DOHH2 (cell line): ENCODE measurements around the gene AP3B1.

ENCODE experiments used
- H3F3A ChIP-seq: fragments of 200-600 bp; sonication (generic), shearing (Covaris generic); 2 replicates; pipeline ENCODE4 v1.6.0; 2016; ENCODE audit warnings: antibody characterized with exemption, mild to moderate bottlenecking; ENCODE audit not compliant: control insufficient read depth, insufficient read depth
- H3K27ac ChIP-seq: fragments of 200-600 bp; sonication (generic); 2 replicates; pipeline ENCODE4 v1.5.1; 2014; ENCODE audit warnings: low read depth, mild to moderate bottlenecking, low read length, moderate library complexity
- H3K27me3 ChIP-seq: fragments of 200-600 bp; sonication (generic); 2 replicates; pipeline ENCODE4 v1.6.1; 2014; ENCODE audit warnings: mild to moderate bottlenecking, low read length, mixed read lengths; ENCODE audit not compliant: control insufficient read depth
- H3K36me3 ChIP-seq: fragments of 200-600 bp; sonication (generic); 2 replicates; pipeline ENCODE4 v1.6.1; 2014; ENCODE audit warnings: mild to moderate bottlenecking, low read length, moderate library complexity, mixed read lengths; ENCODE audit not compliant: control insufficient read depth
- H3K4me1 ChIP-seq: fragments of 200-600 bp; sonication (generic); 2 replicates; pipeline ENCODE4 v1.6.1; 2014; ENCODE audit warnings: mild to moderate bottlenecking, low read length, mixed read lengths; ENCODE audit not compliant: control insufficient read depth
- H3K4me2 ChIP-seq: fragments of 200-600 bp; sonication (generic); 2 replicates; pipeline ENCODE4 v1.6.0; 2014; ENCODE audit warnings: mild to moderate bottlenecking, low read length, moderate library complexity
- H3K4me3 ChIP-seq: fragments of 200-600 bp; sonication (generic); 2 replicates; pipeline ENCODE4 v1.5.1; 2014; ENCODE audit warnings: mild to moderate bottlenecking, low read length, mixed read lengths
- H3K79me2 ChIP-seq: fragments of 200-600 bp; sonication (generic); 2 replicates; pipeline ENCODE4 v1.6.1; 2014; ENCODE audit warnings: mild to moderate bottlenecking, low read length, mixed read lengths; ENCODE audit not compliant: control insufficient read depth
- H3K9me2 ChIP-seq: fragments of 200-600 bp; sonication (generic); replicated peaks from 2 replicates; pipeline ENCODE4 v1.6.1; 2014; ENCODE audit warnings: mild to moderate bottlenecking, low read length, mixed read lengths; ENCODE audit not compliant: control insufficient read depth
- H3K9me3 ChIP-seq: fragments of 200-600 bp; sonication (generic); 2 replicates; pipeline ENCODE4 v1.6.1; 2014; ENCODE audit warnings: antibody characterized with exemption, low read length, mixed read lengths; ENCODE audit not compliant: control insufficient read depth, insufficient read depth
- H4K20me1 ChIP-seq: fragments of 200-600 bp; sonication (generic); 2 replicates; pipeline ENCODE4 v1.6.0; 2014; ENCODE audit warnings: low read depth, mild to moderate bottlenecking, antibody characterized with exemption, low read length, moderate library complexity; ENCODE audit not compliant: control insufficient read depth, insufficient read depth
- EZH2phosphoT487 ChIP-seq: fragments of 200-600 bp; sonication (generic); IDR thresholded peaks from 2 replicates; pipeline ENCODE4 v1.6.1; 2017; ENCODE audit warnings: borderline replicate concordance, mild to moderate bottlenecking, antibody characterized with exemption, low read length, moderate library complexity, mixed read lengths
- TF ChIP-seq, protein P1 (sequence below): fragments of 200-600 bp; sonication (generic); IDR thresholded peaks from one replicate; pipeline ENCODE4 v1.5.1; 2014; ENCODE audit warnings: antibody characterized with exemption, mild to moderate bottlenecking, low read depth, low read length; ENCODE audit not compliant: poor library complexity, severe bottlenecking

Gene AP3B1

DNA sequence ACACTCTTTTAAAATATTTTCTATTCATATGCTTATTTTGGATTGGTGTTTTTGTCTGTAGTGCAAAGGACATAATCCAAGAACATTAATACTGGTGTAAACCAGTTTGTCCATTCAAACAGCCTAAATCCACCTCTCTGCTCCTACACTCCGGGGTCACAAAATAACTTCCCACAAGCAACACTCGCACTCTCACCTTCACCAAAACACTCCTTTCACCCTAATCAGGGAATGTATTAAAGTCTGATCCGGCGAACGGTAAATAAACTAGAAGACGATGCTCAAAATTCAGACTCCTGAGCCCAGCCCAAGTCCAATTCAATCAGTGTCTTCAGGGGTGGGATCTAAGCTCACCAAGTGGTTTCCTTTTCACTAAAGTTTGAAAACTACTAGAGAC lies 649 bp downstream of the AP3B1 start:
- Histone ChIP-seq H3F3A (peaks cover 2% of the 10 kb centered on the region; the same call in 1 of the 2 replicates), H3K4me2 (peak overlapping the region; percentile 82), H3K36me3 (peaks cover 8% of the 10 kb centered on the region; the same call in 1 of the 2 replicates), H3K79me2 (peaks cover 51% of the 10 kb centered on the region), H3K27ac (peak overlapping the region; percentile 41; the same call in 1 of the 2 replicates), H3K9me3 (no peaks in the 10 kb centered on the region), H3K9me2 (no peaks in the 10 kb centered on the region), H3K27me3 (no peaks in the 10 kb centered on the region), H4K20me1 (no peaks in the 10 kb centered on the region), H3K4me1 (peaks cover 37% of the 10 kb centered on the region), H3K4me3 (peak overlapping the region; percentile 89)
- no peak for TF ChIP-seq EZH2phosphoT487
- TF ChIP-seq, protein P1, sequence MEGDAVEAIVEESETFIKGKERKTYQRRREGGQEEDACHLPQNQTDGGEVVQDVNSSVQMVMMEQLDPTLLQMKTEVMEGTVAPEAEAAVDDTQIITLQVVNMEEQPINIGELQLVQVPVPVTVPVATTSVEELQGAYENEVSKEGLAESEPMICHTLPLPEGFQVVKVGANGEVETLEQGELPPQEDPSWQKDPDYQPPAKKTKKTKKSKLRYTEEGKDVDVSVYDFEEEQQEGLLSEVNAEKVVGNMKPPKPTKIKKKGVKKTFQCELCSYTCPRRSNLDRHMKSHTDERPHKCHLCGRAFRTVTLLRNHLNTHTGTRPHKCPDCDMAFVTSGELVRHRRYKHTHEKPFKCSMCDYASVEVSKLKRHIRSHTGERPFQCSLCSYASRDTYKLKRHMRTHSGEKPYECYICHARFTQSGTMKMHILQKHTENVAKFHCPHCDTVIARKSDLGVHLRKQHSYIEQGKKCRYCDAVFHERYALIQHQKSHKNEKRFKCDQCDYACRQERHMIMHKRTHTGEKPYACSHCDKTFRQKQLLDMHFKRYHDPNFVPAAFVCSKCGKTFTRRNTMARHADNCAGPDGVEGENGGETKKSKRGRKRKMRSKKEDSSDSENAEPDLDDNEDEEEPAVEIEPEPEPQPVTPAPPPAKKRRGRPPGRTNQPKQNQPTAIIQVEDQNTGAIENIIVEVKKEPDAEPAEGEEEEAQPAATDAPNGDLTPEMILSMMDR = no peak

DNA sequence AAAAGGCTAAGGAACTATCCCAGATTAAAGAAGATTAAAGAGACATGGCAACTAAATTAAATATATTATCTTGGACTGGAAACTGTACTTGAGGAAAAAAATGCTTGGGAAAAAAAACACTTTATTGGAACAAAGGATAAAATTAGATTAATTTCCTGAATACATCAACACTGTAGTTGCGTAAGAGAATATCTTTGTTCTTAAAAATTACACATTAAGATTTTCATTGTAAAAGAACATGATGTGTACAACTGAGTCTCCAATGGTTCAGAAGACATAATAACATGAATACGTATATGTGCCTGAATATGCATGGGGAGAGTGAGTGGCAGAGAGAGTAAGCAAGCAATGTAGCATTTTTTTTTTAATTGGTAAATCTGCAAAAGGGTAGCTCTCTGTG lies 2.8 kb downstream of the AP3B1 start:
- no peaks in the 10 kb centered on the region for H3K9me3 ChIP-seq
- no peaks in the 10 kb centered on the region for H4K20me1 ChIP-seq
- H3K79me2 ChIP-seq = peaks cover 72% of the 10 kb centered on the region

DNA sequence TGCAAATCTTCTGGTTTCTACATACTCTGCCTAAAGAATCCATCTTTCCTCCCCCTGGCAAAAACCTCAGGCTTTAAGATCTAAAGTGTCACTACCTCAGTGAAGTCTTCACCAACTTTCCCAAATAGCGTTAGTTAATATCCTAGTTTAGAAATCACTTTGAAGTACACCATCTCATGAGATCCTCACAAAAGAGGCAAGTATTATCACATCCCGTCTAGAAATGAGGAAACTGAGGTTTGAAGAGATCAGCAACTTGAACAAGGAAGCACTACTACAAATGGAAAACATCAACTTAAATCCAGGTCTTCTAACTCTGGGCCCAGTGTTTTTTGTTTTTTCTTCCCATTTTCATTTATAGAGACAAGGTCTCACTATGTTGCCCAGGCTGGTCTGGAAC lies 4.6 kb downstream of the AP3B1 start:
- peaks cover 8% of the 10 kb centered on the region; the same call in 1 of the 2 replicates for H3K36me3 ChIP-seq
- peaks cover 88% of the 10 kb centered on the region for H3K79me2 ChIP-seq
- no peak overlapping the region for H3K27ac ChIP-seq
- no peaks in the 10 kb centered on the region; the same call in 1 of the 2 replicates for H4K20me1 ChIP-seq
- no peaks in the 10 kb centered on the region for H3K9me2 ChIP-seq
- H3K27me3 ChIP-seq = no peaks in the 10 kb centered on the region
- TF ChIP-seq, protein P1 = no peak
- TF ChIP-seq EZH2phosphoT487 = no peak
- H3K4me3 ChIP-seq = no peak overlapping the region
- no peaks in the 10 kb centered on the region for H3F3A ChIP-seq
- H3K4me2 ChIP-seq = no peak overlapping the region
- peaks cover 31% of the 10 kb centered on the region for H3K4me1 ChIP-seq
- H3K9me3 ChIP-seq = no peaks in the 10 kb centered on the region

More for the DNA sequence above, 2.8 kb downstream of the AP3B1 start:
- Histone ChIP-seq H3K27me3 (no peaks in the 10 kb centered on the region), H3K36me3 (peaks cover 8% of the 10 kb centered on the region; the same call in 1 of the 2 replicates), H3K4me3 (no peak overlapping the region), H3K4me2 (peak overlapping the region; percentile 82), H3F3A (no peaks in the 10 kb centered on the region), H3K9me2 (no peaks in the 10 kb centered on the region), H3K27ac (no peak overlapping the region), H3K4me1 (peaks cover 37% of the 10 kb centered on the region)
- no peak for TF ChIP-seq EZH2phosphoT487
- TF ChIP-seq, protein P1 = no peak
